Measurements from ENCODE around the gene EGLN2.

GRCh38 chr19:40797166-40797962, 1.6 kb upstream of the EGLN2 start:
- TF ChIP-seq EZH2 (IDR thresholded peaks at IDR 0.05; ENCODE audit: borderline replicate concordance, low read depth, low read length, severe bottlenecking) (no peak), CTCF (IDR thresholded peaks at IDR 0.05; ENCODE audit: extremely low read depth in 1 of 2, insufficient read depth in 1 of 2, low read depth in 1 of 2, low read length in 2 of 2) (no peak)

All from endothelial cell of umbilical vein (primary cell).